ENCODE measurements around the gene CPPED1.

The CPPED1 gene

GRCh38 chr16:12732600-12732999 lies 71.1 kb downstream of the CPPED1 start:
- H3K9me3 ChIP-seq (ENCODE audit: control insufficient read depth, insufficient read depth, low read depth, low read length): no peaks in the 10 kb centered on the region
- no peak overlapping the region for H3K4me3 ChIP-seq (ENCODE audit: low read depth, low read length)
- H3K4me1 ChIP-seq (ENCODE audit: control insufficient read depth, insufficient read depth, low read length): no peaks in the 10 kb centered on the region
- H3K27ac ChIP-seq (ENCODE audit: extremely low read depth, low read depth, low read length): no peak overlapping the region
- H3K36me3 ChIP-seq (ENCODE audit: control insufficient read depth in 2 of 2, insufficient read depth in 1 of 2, low read length in 2 of 2): no peaks in the 10 kb centered on the region
- ChIA-PET POLR2A (no interaction called here), CTCF (no interaction called here)
- TF ChIP-seq ZXDB (tag by site-specific recombination; IDR thresholded peaks at IDR 0.05): no peak
- TF ChIP-seq, protein P1, sequence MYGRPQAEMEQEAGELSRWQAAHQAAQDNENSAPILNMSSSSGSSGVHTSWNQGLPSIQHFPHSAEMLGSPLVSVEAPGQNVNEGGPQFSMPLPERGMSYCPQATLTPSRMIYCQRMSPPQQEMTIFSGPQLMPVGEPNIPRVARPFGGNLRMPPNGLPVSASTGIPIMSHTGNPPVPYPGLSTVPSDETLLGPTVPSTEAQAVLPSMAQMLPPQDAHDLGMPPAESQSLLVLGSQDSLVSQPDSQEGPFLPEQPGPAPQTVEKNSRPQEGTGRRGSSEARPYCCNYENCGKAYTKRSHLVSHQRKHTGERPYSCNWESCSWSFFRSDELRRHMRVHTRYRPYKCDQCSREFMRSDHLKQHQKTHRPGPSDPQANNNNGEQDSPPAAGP (tag by site-specific recombination; IDR thresholded peaks at IDR 0.05): no peak
- TF ChIP-seq ZBTB20 (tag by site-specific recombination; IDR thresholded peaks at IDR 0.05): no peak
- TF ChIP-seq ZNF366 (tag by site-specific recombination; conservative IDR thresholded peaks at IDR 0.05): no peak

DNA sequence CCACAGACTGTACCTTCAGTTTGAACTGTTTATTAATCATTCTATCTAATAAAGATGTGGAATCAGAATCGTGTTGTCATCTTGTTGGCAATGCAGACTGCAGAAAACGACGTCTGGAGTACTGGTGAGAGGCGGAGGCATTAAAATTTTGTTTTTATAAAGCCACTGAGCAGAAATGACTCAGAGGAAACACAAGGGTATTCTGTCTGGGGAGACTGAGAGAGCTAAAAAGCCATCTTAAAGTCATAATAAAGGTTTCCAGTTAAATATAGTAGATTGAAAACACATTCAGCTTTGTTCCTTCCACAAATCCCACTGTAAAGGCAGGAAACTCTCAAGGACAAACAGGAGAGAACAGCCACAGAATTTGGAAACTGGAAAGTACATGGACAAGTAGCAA lies 74.2 kb downstream of the CPPED1 start:
- CTCF ChIA-PET: no interaction called here
- POLR2A ChIA-PET: no interaction called here
- TF ChIP-seq ZNF792 (tag by site-specific recombination; IDR thresholded peaks at IDR 0.05) (no peak), ZNF202 (tag by site-specific recombination; IDR thresholded peaks at IDR 0.05; ENCODE audit: borderline replicate concordance) (no peak)
- TF ChIP-seq, protein P2, sequence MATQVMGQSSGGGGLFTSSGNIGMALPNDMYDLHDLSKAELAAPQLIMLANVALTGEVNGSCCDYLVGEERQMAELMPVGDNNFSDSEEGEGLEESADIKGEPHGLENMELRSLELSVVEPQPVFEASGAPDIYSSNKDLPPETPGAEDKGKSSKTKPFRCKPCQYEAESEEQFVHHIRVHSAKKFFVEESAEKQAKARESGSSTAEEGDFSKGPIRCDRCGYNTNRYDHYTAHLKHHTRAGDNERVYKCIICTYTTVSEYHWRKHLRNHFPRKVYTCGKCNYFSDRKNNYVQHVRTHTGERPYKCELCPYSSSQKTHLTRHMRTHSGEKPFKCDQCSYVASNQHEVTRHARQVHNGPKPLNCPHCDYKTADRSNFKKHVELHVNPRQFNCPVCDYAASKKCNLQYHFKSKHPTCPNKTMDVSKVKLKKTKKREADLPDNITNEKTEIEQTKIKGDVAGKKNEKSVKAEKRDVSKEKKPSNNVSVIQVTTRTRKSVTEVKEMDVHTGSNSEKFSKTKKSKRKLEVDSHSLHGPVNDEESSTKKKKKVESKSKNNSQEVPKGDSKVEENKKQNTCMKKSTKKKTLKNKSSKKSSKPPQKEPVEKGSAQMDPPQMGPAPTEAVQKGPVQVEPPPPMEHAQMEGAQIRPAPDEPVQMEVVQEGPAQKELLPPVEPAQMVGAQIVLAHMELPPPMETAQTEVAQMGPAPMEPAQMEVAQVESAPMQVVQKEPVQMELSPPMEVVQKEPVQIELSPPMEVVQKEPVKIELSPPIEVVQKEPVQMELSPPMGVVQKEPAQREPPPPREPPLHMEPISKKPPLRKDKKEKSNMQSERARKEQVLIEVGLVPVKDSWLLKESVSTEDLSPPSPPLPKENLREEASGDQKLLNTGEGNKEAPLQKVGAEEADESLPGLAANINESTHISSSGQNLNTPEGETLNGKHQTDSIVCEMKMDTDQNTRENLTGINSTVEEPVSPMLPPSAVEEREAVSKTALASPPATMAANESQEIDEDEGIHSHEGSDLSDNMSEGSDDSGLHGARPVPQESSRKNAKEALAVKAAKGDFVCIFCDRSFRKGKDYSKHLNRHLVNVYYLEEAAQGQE (tag by site-specific recombination; IDR thresholded peaks at IDR 0.05): no peak
- Histone ChIP-seq H3K4me1 (ENCODE audit: control insufficient read depth, insufficient read depth, low read length) (no peaks in the 10 kb centered on the region), H3K4me3 (ENCODE audit: low read depth, low read length) (no peak overlapping the region), H3K36me3 (ENCODE audit: control insufficient read depth in 2 of 2, insufficient read depth in 1 of 2, low read length in 2 of 2) (no peaks in the 10 kb centered on the region), H3K27ac (ENCODE audit: extremely low read depth, low read depth, low read length) (no peak overlapping the region), H3K9me3 (ENCODE audit: control insufficient read depth, insufficient read depth, low read depth, low read length) (no peaks in the 10 kb centered on the region)

GRCh38 chr16:12728469-12728868 lies 75.2 kb downstream of the CPPED1 start:
- ChIA-PET POLR2A (no interaction called here), CTCF (no interaction called here)
- Histone ChIP-seq H3K4me3 (ENCODE audit: low read depth, low read length) (no peak overlapping the region), H3K9me3 (ENCODE audit: control insufficient read depth, insufficient read depth, low read depth, low read length) (no peaks in the 10 kb centered on the region), H3K27ac (ENCODE audit: extremely low read depth, low read depth, low read length) (no peak overlapping the region), H3K4me1 (ENCODE audit: control insufficient read depth, insufficient read depth, low read length) (no peaks in the 10 kb centered on the region), H3K36me3 (ENCODE audit: control insufficient read depth in 2 of 2, insufficient read depth in 1 of 2, low read length in 2 of 2) (no peaks in the 10 kb centered on the region)
- TF ChIP-seq ZNF677 (tag by site-specific recombination; IDR thresholded peaks at IDR 0.05): no peak
- no peak for TF ChIP-seq ZNF585B (tag by site-specific recombination; IDR thresholded peaks at IDR 0.05)
- TF ChIP-seq ZNF548 (tag by site-specific recombination; IDR thresholded peaks at IDR 0.05): no peak
- TF ChIP-seq ZNF155 (tag by site-specific recombination; IDR thresholded peaks at IDR 0.05): no peak
- no peak for TF ChIP-seq ZNF274 (IDR thresholded peaks at IDR 0.05; ENCODE audit: low read length)
- no peak for TF ChIP-seq ZNF274 (tag by site-specific recombination; IDR thresholded peaks at IDR 0.05; ENCODE audit: borderline replicate concordance)
- TF ChIP-seq ZNF600 (tag by site-specific recombination; IDR thresholded peaks at IDR 0.05): no peak
- TF ChIP-seq ZNF394 (tag by site-specific recombination; IDR thresholded peaks at IDR 0.05; ENCODE audit: borderline replicate concordance): no peak
- TF ChIP-seq, protein P3, sequence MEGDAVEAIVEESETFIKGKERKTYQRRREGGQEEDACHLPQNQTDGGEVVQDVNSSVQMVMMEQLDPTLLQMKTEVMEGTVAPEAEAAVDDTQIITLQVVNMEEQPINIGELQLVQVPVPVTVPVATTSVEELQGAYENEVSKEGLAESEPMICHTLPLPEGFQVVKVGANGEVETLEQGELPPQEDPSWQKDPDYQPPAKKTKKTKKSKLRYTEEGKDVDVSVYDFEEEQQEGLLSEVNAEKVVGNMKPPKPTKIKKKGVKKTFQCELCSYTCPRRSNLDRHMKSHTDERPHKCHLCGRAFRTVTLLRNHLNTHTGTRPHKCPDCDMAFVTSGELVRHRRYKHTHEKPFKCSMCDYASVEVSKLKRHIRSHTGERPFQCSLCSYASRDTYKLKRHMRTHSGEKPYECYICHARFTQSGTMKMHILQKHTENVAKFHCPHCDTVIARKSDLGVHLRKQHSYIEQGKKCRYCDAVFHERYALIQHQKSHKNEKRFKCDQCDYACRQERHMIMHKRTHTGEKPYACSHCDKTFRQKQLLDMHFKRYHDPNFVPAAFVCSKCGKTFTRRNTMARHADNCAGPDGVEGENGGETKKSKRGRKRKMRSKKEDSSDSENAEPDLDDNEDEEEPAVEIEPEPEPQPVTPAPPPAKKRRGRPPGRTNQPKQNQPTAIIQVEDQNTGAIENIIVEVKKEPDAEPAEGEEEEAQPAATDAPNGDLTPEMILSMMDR (tag by site-specific recombination; IDR thresholded peaks at IDR 0.05): no peak
- TF ChIP-seq ZNF501 (tag by site-specific recombination; IDR thresholded peaks at IDR 0.05): no peak
- TF ChIP-seq ZNF791 (tag by site-specific recombination; IDR thresholded peaks at IDR 0.05): no peak
- TF ChIP-seq, protein P4, sequence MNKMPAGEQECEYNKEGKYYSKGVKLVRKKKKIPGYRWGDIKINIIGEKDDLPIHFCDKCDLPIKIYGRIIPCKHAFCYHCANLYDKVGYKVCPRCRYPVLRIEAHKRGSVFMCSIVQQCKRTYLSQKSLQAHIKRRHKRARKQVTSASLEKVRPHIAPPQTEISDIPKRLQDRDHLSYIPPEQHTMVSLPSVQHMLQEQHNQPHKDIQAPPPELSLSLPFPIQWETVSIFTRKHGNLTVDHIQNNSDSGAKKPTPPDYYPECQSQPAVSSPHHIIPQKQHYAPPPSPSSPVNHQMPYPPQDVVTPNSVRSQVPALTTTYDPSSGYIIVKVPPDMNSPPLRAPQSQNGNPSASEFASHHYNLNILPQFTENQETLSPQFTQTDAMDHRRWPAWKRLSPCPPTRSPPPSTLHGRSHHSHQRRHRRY (tag by site-specific recombination; IDR thresholded peaks at IDR 0.05): no peak
- no peak for TF ChIP-seq MZF1 (tag by site-specific recombination; IDR thresholded peaks at IDR 0.05; ENCODE audit: borderline replicate concordance)
- no peak for TF ChIP-seq ZNF621 (tag by site-specific recombination; IDR thresholded peaks at IDR 0.05)
- TF ChIP-seq ZNF366 (tag by site-specific recombination; conservative IDR thresholded peaks at IDR 0.05): no peak
- no peak for TF ChIP-seq ZNF311 (tag by site-specific recombination; IDR thresholded peaks at IDR 0.05; ENCODE audit: borderline replicate concordance)
- no peak for TF ChIP-seq ZNF391 (tag by site-specific recombination; IDR thresholded peaks at IDR 0.05; ENCODE audit: borderline replicate concordance, low read depth)
- TF ChIP-seq ZNF558 (tag by site-specific recombination; IDR thresholded peaks at IDR 0.05): no peak
- no peak for TF ChIP-seq AEBP2 (tag by site-specific recombination; IDR thresholded peaks at IDR 0.05; ENCODE audit: borderline replicate concordance)
